HepG2 (cell line): ENCODE results near the gene NEK5. TPM values are rescaled to one million over a fixed set of nuclear protein-coding genes. Genes with fewer than 3 reads are reported as not detected.

Experiments used
- CAMTA2 ChIP-seq: sonication (generic); formaldehyde crosslinking; IDR thresholded peaks from 2 replicates; pipeline ENCODE4 v1.4.0; 2020; ENCODE audit warnings: mild to moderate bottlenecking, missing genetic modification reagents, borderline replicate concordance
- CCDC6 ChIP-seq: sonication (generic); formaldehyde crosslinking; IDR thresholded peaks from 2 replicates; pipeline ENCODE4 v1.8.1; 2022; ENCODE audit warnings: mild to moderate bottlenecking, missing genetic modification reagents, moderate library complexity
- GLI4 ChIP-seq: sonication (generic); formaldehyde crosslinking; IDR thresholded peaks from 2 replicates; pipeline ENCODE4 v1.5.1; 2020; ENCODE audit warnings: missing genetic modification reagents, mild to moderate bottlenecking, moderate library complexity, borderline replicate concordance
- KAT8 ChIP-seq: IDR thresholded peaks from 2 replicates; pipeline ENCODE4 v1.6.1; 2016; ENCODE audit warnings: missing genetic modification reagents, missing compliant biosample characterization
- KLF13 ChIP-seq: sonication (generic); formaldehyde crosslinking; IDR thresholded peaks from 2 replicates; pipeline ENCODE4 v1.4.0; 2020; ENCODE audit warnings: mild to moderate bottlenecking, missing genetic modification reagents
- NCOA2 ChIP-seq: sonication (generic); formaldehyde crosslinking; IDR thresholded peaks from 2 replicates; pipeline ENCODE4 v1.8.0; 2022; ENCODE audit warnings: inconsistent platforms
- PAX8 ChIP-seq: sonication (generic); formaldehyde crosslinking; IDR thresholded peaks from 2 replicates; pipeline ENCODE4 v1.8.0; 2022; ENCODE audit warnings: mild to moderate bottlenecking, missing genetic modification reagents, borderline replicate concordance
- PRMT3 ChIP-seq: sonication (generic); formaldehyde crosslinking; IDR thresholded peaks from 2 replicates; pipeline ENCODE4 v1.8.1; 2022; ENCODE audit warnings: low read depth, mild to moderate bottlenecking, moderate library complexity, missing genetic modification reagents, borderline replicate concordance
- PTBP1 ChIP-seq: fragments of 200-400 bp; formaldehyde crosslinking; IDR thresholded peaks from 2 replicates; pipeline ENCODE4 v1.6.1; 2018; ENCODE audit warnings: low read length, low read depth; ENCODE audit not compliant: poor library complexity, severe bottlenecking
- RCOR2 ChIP-seq: IDR thresholded peaks from 2 replicates; pipeline ENCODE4 v1.6.1; 2016; ENCODE audit warnings: missing biosample characterization, missing genetic modification reagents
- SIX1 ChIP-seq: sonication (generic); formaldehyde crosslinking; IDR thresholded peaks from 2 replicates; pipeline ENCODE4 v1.4.0; 2020; ENCODE audit warnings: missing genetic modification reagents, borderline replicate concordance
- ZFP37 ChIP-seq: sonication (generic); formaldehyde crosslinking; IDR thresholded peaks from 2 replicates; pipeline ENCODE4 v1.4.0; 2020; ENCODE audit warnings: missing genetic modification reagents, borderline replicate concordance
- ZFP41 ChIP-seq: sonication (generic); formaldehyde crosslinking; IDR thresholded peaks from 2 replicates; pipeline ENCODE4 v1.4.0; 2020; ENCODE audit warnings: mild to moderate bottlenecking, missing genetic modification reagents, borderline replicate concordance
- ZNF138 ChIP-seq: sonication (generic); formaldehyde crosslinking; IDR thresholded peaks from 2 replicates; pipeline ENCODE4 v1.5.0; 2020; ENCODE audit warnings: mild to moderate bottlenecking, low read depth, missing genetic modification reagents
- ZNF232 ChIP-seq: sonication (generic); formaldehyde crosslinking; IDR thresholded peaks from 2 replicates; pipeline ENCODE4 v1.4.0; 2020; ENCODE audit warnings: missing genetic modification reagents, borderline replicate concordance
- ZNF30 ChIP-seq: sonication (generic); formaldehyde crosslinking; IDR thresholded peaks from 2 replicates; pipeline ENCODE4 v1.5.0; 2020; ENCODE audit warnings: mild to moderate bottlenecking, missing genetic modification reagents
- ZNF33A ChIP-seq: sonication (generic); formaldehyde crosslinking; IDR thresholded peaks from 2 replicates; pipeline ENCODE4 v1.5.1; 2020; ENCODE audit warnings: missing genetic modification reagents, mild to moderate bottlenecking, moderate library complexity, borderline replicate concordance
- ZNF672 ChIP-seq: sonication (generic); formaldehyde crosslinking; IDR thresholded peaks from 2 replicates; pipeline ENCODE4 v1.8.1; 2022; ENCODE audit warnings: missing genetic modification reagents
- polyA plus RNA-seq, 8 experiments: library from polyadenylated mRNA; depleted of rRNA in 3 of 8; stranded (reverse) in 7 of 8; unstranded in 1 of 8; fragments of >200 nt; fragmentation: Illumina TruSeq in 4 of 8; extraction: Trizol in 4 of 8; gene quantifications; 2 replicates each; pipeline versions ENCODE4 v1.2.1 to v1.2.3, GENCODE V29; 2011 to 2016; ENCODE audit warnings: low read depth in 4 of 8, missing spikeins in 1 of 8, mixed read lengths in 1 of 8; ENCODE audit not compliant: insufficient read depth in 1 of 8
- total RNA-seq, 5 experiments: library from RNA; depleted of rRNA; stranded (reverse); fragments of >200 nt; fragmentation: Illumina TruSeq; extraction: Trizol; gene quantifications; 2 replicates each; pipeline ENCODE4 v1.2.3, GENCODE V29; 2016; ENCODE audit warnings: low read depth in 1 of 5
- TF ChIP-seq, protein P1 (sequence below), 2 experiments: IDR thresholded peaks; 2 replicates each; pipeline ENCODE4 v1.6.1; 2011 to 2012; ENCODE audit warnings: low read length in 2 of 2, borderline replicate concordance in 1 of 2, low read depth in 1 of 2, mild to moderate bottlenecking in 1 of 2, moderate library complexity in 1 of 2
- TF ChIP-seq, protein P2 (sequence below): sonication (generic); formaldehyde crosslinking; IDR thresholded peaks from 2 replicates; pipeline ENCODE4 v1.4.0; 2020; ENCODE audit warnings: missing genetic modification reagents
- TF ChIP-seq, protein P3 (sequence below): sonication (generic); formaldehyde crosslinking; IDR thresholded peaks from 2 replicates; pipeline ENCODE4 v1.4.0; 2020; ENCODE audit warnings: mild to moderate bottlenecking, missing genetic modification reagents

NEK5 gene
- total and polyA plus RNA-seq, 2 of the 13 experiments (the other 11 are each of a cell fraction or from before 2014, with no cell fraction given), result 0.12 to 0.22 TPM

DNA sequence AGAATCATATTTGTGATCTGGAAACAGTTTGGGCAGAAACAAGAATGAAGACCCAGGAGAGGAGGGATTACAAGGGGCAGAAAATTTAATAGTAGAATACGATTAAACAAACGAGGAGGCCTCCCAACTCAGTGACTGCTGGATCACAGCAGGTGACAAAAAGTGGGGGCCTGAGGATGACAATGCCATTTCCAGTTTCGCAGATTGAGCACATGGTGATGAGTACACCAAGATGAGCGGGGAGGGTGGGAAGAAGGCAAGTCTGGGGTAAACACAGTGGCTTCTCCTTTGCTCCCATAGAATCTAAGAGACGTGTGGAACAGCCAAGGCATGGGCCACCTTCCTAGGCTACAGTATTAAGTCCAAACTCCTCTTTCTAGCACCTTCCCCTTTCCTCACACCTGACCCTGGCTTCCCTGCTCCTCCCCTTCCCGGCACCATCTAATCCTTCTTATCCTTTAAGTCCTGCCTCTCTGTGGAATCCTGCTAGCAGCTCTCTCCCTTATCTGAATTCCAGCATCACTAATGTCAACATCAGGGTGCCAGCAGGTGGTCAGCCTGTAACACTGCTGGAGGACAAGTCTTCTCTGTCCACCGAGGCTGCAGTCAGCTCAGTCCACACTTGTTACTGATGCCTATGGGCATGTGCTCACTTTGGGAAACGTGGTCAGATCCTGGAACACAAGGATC lies 131.1 kb downstream of the NEK5 start (continued):
- peak; percentile 24; the same call in 1 of the 2 replicates for TF ChIP-seq CCDC6 (CRISPR knock-in tag)
- no peak for TF ChIP-seq KLF13
- no peak for TF ChIP-seq PAX8
- TF ChIP-seq RCOR2 (CRISPR knock-in tag), result peak; percentile 75; the same call in 1 of the 2 replicates
- no peak for TF ChIP-seq CAMTA2 (CRISPR knock-in tag)
- TF ChIP-seq GLI4, result no peak
- no peak for TF ChIP-seq ZFP37 (CRISPR knock-in tag)
- TF ChIP-seq ZFP41 (CRISPR knock-in tag), result no peak
- no peak for TF ChIP-seq PTBP1
- no peak for TF ChIP-seq ZNF232
- TF ChIP-seq ZNF672 (CRISPR knock-in tag), result no peak
- peak; percentile 54; the same call in 1 of the 2 replicates for TF ChIP-seq SIX1 (CRISPR knock-in tag)
- 0 out of 2 replicates have a peak, but pooled peaks have one; percentile 31 for TF ChIP-seq KAT8 (CRISPR knock-in tag)
- no peak for TF ChIP-seq ZNF33A (CRISPR knock-in tag)
- TF ChIP-seq, protein P1, sequence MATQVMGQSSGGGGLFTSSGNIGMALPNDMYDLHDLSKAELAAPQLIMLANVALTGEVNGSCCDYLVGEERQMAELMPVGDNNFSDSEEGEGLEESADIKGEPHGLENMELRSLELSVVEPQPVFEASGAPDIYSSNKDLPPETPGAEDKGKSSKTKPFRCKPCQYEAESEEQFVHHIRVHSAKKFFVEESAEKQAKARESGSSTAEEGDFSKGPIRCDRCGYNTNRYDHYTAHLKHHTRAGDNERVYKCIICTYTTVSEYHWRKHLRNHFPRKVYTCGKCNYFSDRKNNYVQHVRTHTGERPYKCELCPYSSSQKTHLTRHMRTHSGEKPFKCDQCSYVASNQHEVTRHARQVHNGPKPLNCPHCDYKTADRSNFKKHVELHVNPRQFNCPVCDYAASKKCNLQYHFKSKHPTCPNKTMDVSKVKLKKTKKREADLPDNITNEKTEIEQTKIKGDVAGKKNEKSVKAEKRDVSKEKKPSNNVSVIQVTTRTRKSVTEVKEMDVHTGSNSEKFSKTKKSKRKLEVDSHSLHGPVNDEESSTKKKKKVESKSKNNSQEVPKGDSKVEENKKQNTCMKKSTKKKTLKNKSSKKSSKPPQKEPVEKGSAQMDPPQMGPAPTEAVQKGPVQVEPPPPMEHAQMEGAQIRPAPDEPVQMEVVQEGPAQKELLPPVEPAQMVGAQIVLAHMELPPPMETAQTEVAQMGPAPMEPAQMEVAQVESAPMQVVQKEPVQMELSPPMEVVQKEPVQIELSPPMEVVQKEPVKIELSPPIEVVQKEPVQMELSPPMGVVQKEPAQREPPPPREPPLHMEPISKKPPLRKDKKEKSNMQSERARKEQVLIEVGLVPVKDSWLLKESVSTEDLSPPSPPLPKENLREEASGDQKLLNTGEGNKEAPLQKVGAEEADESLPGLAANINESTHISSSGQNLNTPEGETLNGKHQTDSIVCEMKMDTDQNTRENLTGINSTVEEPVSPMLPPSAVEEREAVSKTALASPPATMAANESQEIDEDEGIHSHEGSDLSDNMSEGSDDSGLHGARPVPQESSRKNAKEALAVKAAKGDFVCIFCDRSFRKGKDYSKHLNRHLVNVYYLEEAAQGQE (IDR thresholded peaks at IDR 0.05; ENCODE audit: borderline replicate concordance in 1 of 2, low read depth in 1 of 2, low read length in 2 of 2), result no peak
- no peak for TF ChIP-seq ZNF138 (CRISPR knock-in tag)
- TF ChIP-seq, protein P2, sequence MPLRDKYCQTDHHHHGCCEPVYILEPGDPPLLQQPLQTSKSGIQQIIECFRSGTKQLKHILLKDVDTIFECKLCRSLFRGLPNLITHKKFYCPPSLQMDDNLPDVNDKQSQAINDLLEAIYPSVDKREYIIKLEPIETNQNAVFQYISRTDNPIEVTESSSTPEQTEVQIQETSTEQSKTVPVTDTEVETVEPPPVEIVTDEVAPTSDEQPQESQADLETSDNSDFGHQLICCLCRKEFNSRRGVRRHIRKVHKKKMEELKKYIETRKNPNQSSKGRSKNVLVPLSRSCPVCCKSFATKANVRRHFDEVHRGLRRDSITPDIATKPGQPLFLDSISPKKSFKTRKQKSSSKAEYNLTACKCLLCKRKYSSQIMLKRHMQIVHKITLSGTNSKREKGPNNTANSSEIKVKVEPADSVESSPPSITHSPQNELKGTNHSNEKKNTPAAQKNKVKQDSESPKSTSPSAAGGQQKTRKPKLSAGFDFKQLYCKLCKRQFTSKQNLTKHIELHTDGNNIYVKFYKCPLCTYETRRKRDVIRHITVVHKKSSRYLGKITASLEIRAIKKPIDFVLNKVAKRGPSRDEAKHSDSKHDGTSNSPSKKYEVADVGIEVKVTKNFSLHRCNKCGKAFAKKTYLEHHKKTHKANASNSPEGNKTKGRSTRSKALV, result peak; percentile 21; the same call in 1 of the 2 replicates
- TF ChIP-seq NCOA2, result peak; percentile 88
- TF ChIP-seq PRMT3 (CRISPR knock-in tag), result no peak
- TF ChIP-seq, protein P3, sequence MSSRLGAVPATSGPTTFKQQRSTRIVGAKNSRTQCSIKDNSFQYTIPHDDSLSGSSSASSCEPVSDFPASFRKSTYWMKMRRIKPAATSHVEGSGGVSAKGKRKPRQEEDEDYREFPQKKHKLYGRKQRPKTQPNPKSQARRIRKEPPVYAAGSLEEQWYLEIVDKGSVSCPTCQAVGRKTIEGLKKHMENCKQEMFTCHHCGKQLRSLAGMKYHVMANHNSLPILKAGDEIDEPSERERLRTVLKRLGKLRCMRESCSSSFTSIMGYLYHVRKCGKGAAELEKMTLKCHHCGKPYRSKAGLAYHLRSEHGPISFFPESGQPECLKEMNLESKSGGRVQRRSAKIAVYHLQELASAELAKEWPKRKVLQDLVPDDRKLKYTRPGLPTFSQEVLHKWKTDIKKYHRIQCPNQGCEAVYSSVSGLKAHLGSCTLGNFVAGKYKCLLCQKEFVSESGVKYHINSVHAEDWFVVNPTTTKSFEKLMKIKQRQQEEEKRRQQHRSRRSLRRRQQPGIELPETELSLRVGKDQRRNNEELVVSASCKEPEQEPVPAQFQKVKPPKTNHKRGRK (CRISPR knock-in tag), result no peak
- TF ChIP-seq ZNF30 (CRISPR knock-in tag), result no peak
